ENCODE measurements around the gene CLDN24. TPM values are rescaled to one million over a fixed set of nuclear protein-coding genes. Genes with fewer than 3 reads are reported as not detected.

Gene CLDN24
- total and polyA plus RNA-seq, 7 donors, result not detected

GRCh38 chr4:183353557-183353956 is 31.3 kb upstream of the CLDN24 start:
- intact Hi-C loops (cut with DNase I), result no loop called here
- WGBS, 3 donors, result 79 to 85% (median 84%) methylated on average over 8 of the region's 8 CpGs
- no peak for ATAC-seq

GRCh38 chr4:183352546-183352945 is 30.3 kb upstream of the CLDN24 start:
- Histone ChIP-seq H3K9me3 (no peaks in the 10 kb centered on the region), H3K4me3 (no peak overlapping the region), H3K27me3 (ENCODE audit: insufficient read depth in 3 of 3, low read length in 2 of 3) (peaks cover 0 to 4% (median 2%) of the 10 kb centered on the region in 3 donors), H3K27ac (no peak overlapping the region), H3K36me3 (ENCODE audit: insufficient read depth in 1 of 2, low read depth in 1 of 2) (no peaks in the 10 kb centered on the region), H3K4me1 (no peaks in the 10 kb centered on the region)
- WGBS, 3 donors, result 85 to 91% (median 87%) methylated on average over 5 of the region's 5 CpGs
- ATAC-seq (no peak), DNase-seq (no peak)
- intact Hi-C loops (cut with DNase I), result no loop called here
- no peak for TF ChIP-seq CTCF (IDR thresholded peaks at IDR 0.05)

More at GRCh38 chr4:183353557-183353956, 31.3 kb upstream of the CLDN24 start:
- H3K27ac ChIP-seq, result no peak overlapping the region
- no peaks in the 10 kb centered on the region for H3K36me3 ChIP-seq (ENCODE audit: insufficient read depth in 1 of 2, low read depth in 1 of 2)
- TF ChIP-seq CTCF (IDR thresholded peaks at IDR 0.05), result no peak
- DNase-seq, result no peak
- no peak overlapping the region for H3K4me3 ChIP-seq
- no peaks in the 10 kb centered on the region for H3K9me3 ChIP-seq
- no peaks in the 10 kb centered on the region for H3K4me1 ChIP-seq
- peaks cover 0 to 4% (median 2%) of the 10 kb centered on the region in 3 donors for H3K27me3 ChIP-seq (ENCODE audit: insufficient read depth in 3 of 3, low read length in 2 of 3)

DNA sequence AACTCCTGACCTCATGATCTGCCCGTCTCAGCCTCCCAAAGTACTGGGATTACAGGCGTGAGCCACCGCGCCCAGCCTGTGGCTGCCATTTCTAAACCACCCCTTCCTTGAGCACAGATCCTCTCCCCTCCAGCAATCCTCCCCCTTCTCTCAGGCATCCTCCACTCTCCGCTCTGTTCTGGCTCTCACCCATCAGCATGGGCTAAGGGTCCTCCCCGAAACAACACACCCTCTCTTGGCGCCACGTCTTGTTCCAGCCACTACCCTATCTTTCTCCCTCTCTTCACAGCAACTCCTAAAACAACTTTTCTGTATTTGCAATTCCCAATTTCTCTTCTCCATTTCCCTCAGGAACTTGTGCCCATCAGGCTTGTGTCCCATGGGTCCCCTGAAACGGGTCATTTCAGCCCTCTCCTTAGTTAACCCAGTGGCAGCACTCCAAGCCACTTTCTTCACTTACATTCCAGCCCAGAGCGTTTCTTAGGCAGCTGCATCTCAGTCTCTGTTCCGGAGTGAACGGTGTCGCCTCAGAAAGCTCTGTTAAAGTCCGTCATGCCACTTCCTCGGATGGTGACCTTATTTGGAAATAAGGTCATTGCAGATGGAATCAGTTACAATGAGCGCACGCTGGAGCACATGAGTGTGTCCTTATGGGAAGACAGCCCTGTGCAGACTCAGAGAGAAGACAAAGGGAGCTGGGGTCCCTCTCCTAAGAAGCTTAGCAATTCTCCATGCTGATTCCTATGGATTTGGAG is 28.3 kb upstream of the CLDN24 start:
- H3K4me3 ChIP-seq, result no peak overlapping the region

DNA sequence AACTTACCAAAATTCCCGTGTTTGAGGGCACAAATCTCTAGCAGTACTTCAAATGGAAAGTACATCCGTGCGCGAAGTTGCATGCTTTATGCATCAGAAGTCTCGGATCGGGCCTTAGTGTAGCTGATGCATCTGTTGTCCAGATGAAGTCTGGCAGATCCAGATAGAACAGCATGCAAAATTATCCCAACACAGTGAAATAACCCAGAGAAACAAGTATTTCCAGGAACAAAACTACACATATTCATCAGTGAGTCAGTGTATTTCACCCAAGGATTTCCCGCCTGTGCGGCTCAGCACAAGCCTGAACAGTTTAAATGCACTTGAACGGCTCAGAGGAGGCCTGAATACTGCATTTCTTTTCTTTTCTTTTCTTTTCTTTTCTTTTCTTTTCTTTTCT is 27.4 kb upstream of the CLDN24 start:
- H3K27me3 ChIP-seq (ENCODE audit: insufficient read depth in 3 of 3, low read length in 2 of 3), result peaks cover 0 to 4% (median 0%) of the 10 kb centered on the region in 3 donors
- H3K9me3 ChIP-seq, result no peaks in the 10 kb centered on the region
- no peaks in the 10 kb centered on the region for H3K4me1 ChIP-seq
- no peak for ATAC-seq
- H3K27ac ChIP-seq, result no peak overlapping the region
- WGBS, 3 donors, result 85 to 88% (median 86%) methylated on average over 9 of the region's 9 CpGs
- DNase-seq, result no peak
- intact Hi-C loops (cut with DNase I), result no loop called here
- no peak overlapping the region for H3K4me3 ChIP-seq
- H3K36me3 ChIP-seq (ENCODE audit: insufficient read depth in 1 of 2, low read depth in 1 of 2), result no peaks in the 10 kb centered on the region
- no peak for TF ChIP-seq CTCF (IDR thresholded peaks at IDR 0.05)

More for the DNA sequence above, 28.3 kb upstream of the CLDN24 start:
- TF ChIP-seq CTCF (IDR thresholded peaks at IDR 0.05), result no peak
- DNase-seq (no peak), ATAC-seq (no peak)
- Histone ChIP-seq H3K9me3 (no peaks in the 10 kb centered on the region), H3K36me3 (ENCODE audit: insufficient read depth in 1 of 2, low read depth in 1 of 2) (no peaks in the 10 kb centered on the region), H3K27me3 (ENCODE audit: insufficient read depth in 3 of 3, low read length in 2 of 3) (peaks cover 0 to 4% (median 0%) of the 10 kb centered on the region in 3 donors), H3K4me1 (no peaks in the 10 kb centered on the region), H3K27ac (no peak overlapping the region)
- 54 to 60% (median 58%) methylated on average over 17 of the region's 17 CpGs for WGBS, 3 donors
- intact Hi-C loops (cut with DNase I), result no loop called here
